Mammary epithelial cell (primary cell): ENCODE data around the gene UGT2B7.

Experiments
- EZH2 ChIP-seq: IDR thresholded peaks from 2 replicates; pipeline ENCODE4 v1.6.1; 2012; ENCODE audit warnings: low read length, inconsistent platforms, borderline replicate concordance
- TF ChIP-seq, protein P1 (sequence below), 2 donors: IDR thresholded peaks in 1 of 2; conservative IDR thresholded peaks in 1 of 2; 2 replicates each; pipeline ENCODE4 v1.5.1; 2011 to 2012; ENCODE audit warnings: inconsistent platforms in 2 of 2, low read length in 2 of 2, mild to moderate bottlenecking in 2 of 2, control low read depth in 1 of 2, low read depth in 1 of 2; ENCODE audit not compliant: insufficient read depth in 1 of 2; ENCODE audit errors: extremely low read depth in 1 of 2

DNA sequence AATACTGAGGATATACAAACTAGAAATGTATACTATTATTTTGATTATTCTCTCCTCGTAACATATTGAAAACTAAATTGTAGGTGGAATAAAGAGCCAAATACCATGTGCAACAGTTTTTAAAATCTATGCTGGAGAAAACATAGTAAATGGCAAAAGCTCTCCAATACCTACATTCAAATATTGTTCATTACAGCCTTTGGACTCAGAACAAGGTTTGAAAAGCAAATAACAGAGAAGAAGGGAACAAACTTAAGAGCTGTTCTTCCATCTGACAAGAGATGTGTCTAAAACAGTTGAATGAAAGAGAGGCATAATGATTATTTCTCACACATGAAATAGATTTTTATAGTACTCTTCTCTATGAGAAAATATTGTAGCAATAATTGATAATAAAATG is 25.0 kb upstream of the UGT2B7 start:
- TF ChIP-seq, protein P1, sequence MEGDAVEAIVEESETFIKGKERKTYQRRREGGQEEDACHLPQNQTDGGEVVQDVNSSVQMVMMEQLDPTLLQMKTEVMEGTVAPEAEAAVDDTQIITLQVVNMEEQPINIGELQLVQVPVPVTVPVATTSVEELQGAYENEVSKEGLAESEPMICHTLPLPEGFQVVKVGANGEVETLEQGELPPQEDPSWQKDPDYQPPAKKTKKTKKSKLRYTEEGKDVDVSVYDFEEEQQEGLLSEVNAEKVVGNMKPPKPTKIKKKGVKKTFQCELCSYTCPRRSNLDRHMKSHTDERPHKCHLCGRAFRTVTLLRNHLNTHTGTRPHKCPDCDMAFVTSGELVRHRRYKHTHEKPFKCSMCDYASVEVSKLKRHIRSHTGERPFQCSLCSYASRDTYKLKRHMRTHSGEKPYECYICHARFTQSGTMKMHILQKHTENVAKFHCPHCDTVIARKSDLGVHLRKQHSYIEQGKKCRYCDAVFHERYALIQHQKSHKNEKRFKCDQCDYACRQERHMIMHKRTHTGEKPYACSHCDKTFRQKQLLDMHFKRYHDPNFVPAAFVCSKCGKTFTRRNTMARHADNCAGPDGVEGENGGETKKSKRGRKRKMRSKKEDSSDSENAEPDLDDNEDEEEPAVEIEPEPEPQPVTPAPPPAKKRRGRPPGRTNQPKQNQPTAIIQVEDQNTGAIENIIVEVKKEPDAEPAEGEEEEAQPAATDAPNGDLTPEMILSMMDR (conservative IDR thresholded peaks at IDR 0.05 in 1 of 2, IDR thresholded peaks at IDR 0.05 in 1 of 2; ENCODE audit: extremely low read depth in 1 of 2, insufficient read depth in 1 of 2, low read depth in 1 of 2, low read length in 2 of 2), result no peak
- no peak for TF ChIP-seq EZH2
